ENCODE measurements around the gene PALM.
"Not testable (repeated sequence)": the region's sequence is repeated elsewhere in the genome, so short reads cannot be mapped to it uniquely, and the experiment has no call there.

PALM gene

GRCh38 chr19:709196-709964, 645 bp downstream of the PALM start:
- DNase-seq: no peak

DNA sequence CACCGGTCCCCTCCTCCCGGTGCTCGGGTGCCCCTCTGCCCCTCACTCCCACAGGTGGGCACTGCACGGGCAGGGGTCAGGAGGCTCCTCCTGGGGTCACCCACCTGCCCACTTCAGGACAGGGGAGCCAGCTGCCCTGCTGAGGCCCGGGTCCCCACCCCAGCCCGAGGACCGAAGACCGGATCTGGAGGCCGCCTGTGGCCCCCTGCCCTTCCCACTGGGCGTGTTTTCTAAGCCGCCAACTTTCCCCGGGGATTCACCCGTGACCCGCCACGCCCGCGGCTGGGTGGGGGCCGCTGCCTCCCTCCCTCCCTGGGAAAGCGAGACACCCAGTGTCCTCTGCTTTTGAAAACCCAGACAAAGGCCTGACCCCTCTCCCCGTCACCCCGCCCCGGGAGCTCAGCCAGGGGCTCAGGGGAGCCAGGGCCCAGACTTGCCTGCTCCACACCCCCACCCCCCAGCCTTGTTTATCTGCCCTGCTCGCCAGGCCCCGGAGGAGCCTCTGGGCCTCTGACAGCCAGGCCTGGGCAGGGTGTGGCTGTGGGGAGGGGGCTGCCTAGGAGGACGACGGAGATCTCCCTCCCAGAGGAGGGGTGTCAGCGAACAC, 1.3 kb downstream of the PALM start:
- peak; percentile 48 for DNase-seq

DNA sequence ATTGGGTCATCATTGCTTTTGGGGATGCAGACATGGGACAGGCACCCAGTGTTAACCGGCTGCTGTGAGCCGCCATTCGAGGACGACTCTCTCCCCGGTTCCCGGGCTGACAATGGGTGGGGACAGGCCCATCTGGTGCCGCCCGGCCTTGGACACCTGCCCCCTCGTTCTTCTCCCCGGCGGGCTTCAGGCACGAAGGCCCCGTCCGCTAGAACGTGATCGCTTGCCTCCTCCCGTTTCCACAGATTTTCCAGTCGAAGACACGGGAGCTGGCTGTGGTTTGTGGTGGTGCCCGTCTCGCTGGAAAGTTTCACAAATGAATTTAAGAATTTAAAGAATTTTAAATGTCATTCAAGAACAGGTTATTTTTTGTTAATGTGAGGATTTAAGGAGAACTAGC, 2.0 kb downstream of the PALM start:
- DNase-seq: no peak

DNA sequence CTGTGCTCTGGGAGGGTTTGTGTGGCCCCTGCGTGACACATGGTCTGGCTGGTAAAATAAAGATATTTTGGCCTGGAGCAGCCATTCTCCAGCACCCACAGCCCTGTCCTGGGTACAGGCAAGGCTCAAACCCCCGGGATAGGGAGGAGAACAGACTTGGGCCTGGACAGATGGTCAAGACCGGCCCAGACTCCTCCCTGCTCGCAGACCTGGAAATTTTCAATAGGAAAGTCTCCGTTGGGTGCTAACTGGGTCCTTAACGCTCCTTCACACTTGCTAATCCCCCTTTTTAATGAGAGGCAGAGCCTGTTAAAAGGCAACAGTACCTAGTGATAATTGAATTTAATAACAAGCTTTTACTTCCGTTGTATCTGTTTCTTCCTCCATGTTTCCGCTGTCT, 2.5 kb downstream of the PALM start:
- DNase-seq: no peak

DNA sequence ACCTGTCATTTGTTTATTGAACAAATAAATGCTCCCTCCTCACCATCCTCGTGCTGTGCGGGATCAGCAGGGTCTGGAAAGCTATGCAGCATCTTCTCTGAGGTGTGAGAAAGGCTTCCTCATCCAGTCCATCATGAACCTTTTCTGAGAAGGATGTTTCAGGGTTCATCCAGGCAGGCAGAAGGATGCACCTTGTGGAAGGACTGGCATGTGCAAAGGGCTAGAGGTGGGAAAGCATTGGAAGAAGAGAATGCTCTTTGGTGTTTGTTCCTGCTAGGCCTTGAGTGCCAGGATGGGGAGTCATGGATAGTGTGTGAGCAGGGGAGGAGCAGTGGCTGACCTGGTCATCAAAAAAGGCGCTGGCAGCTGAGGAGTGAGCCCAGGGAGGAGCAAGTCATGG, 6.6 kb downstream of the PALM start:
- DNase-seq: no peak

GRCh38 chr19:718251-718951, 9.7 kb downstream of the PALM start:
- peak; percentile 22 for DNase-seq

DNA sequence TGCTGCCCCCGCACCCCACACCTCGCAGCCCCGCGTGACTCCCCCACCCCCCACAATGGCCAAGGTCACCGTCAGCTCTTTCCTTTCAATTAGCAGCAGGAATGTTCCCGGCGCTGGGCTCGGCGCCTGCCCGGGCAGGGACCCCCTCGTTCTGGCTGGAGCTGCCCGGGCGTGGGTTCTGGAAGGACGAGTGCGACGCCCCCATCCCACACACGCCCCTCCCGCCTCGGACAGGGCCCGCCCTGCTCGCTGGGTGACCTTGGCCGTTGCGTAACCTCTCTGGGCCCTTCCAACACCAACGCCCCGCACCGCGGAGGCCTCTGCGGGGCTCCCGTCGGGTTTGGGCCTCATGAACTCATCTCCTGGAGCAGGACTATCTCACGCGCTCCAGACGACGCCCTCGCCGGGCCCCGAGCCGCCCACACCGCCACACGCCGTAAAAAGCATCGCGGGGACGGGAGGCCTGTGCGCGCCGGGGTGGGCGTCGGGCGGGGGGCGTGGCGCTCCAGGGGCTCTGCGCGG, 10.3 kb downstream of the PALM start:
- DNase-seq: peak; percentile 65

DNA sequence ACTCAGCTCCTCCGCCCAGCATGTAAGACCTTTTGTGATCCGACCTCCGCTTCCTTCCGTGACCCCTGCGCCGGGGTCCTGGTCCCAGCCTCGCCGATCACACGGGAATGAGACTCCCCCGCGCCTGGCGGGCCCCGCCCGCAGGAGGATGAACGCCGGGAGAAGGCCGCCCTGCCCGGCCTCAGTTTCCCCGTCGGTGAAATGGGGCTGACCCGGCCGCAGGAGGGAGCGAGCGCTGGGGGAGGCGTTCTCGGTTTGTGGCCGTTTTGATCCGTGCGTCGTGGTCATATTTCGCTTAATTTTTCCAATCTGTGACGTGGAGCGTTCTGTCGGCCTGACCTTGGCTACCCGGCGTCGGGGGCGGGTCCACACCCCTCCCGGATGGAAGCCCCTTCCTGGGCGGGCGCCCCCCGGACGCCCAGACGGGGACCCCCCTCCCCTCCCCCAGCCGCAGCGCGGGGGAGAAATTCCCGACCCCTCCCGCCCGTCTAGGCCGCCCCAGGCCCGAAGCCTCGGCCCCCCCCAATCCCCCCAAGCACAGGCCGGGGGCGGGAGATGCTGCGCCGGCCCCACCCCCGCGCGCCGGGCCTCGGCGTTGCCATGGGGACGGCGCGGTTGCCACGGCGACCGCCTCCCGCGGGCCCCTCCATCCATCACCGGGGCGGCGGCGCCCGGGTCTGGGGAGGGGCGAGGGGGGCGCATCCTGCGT, 11.1 kb downstream of the PALM start:
- peak; percentile 59 for DNase-seq

DNA sequence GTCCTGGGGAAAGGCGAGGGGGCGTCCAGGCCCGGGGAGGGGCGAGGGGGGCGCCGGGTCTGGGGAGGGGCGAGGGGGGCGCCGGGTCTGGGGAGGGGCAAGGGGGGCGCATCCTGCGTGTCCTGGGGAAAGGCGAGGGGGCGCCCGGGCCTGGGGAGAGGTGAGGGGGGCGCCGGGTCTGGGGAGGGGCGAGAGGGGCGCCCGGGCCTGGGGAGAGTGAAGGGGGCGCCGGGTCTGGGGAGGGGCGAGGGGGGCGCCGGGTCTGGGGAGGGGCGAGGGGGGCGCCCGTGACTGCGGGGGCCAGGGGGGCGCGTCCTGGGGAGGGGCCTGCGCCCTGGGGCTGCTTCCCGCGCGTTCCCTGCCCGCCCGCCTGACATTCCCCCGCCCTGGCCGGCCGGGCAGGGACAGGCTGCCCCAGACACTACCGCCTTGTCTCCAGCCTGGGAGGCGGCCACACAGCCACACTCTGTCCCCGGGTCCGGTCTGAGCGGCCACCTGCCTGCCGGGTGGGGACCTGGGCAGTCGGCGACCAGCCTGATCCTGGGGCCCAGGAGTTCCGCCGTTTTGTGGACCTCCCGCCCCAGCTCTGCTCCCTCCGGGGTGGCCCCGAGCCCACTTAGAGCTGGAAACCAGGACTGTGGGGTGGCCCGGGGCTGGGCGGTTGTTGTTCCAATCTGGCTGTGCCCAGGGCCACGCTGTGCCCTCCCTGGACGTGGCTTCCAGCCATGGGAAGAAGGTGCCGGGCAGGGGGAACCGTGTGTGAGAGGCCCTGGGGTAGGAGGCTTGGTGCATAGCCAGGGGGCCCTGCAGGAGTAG, 11.8 kb downstream of the PALM start:
- peak; percentile 75 for DNase-seq

DNA sequence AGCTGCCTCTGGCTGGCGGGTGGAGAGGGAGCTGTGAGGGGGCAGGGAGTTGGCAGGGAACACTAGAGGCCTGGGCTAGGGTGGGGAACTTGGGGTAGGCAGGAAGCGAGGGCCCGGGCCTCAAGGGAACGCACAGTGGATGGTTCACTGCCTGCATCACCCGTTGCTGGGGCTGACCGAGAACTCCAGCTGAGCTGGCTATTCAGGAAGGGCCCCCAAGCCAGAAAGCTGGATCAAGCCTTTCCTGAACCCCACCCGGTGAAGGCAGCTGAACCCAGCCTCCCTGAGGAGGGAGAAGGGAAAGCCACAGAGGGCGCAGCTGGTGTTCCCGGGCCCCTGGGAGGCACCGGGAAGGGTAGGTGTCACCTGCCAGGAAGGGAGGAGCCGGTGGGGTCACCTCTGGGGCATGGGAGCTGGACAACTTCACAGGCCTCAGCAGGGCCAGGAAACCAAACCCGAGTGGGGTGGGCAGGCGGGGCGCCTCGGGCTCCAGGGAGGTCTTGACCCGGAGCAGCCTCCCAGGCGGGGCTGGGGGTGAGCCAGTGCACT, 13.9 kb downstream of the PALM start:
- no peak for DNase-seq

- DNase-seq: no peak
These were observed 14.5 kb downstream of the PALM start for GRCh38 chr19:723247-723646.

- DNase-seq: no peak
These were observed 15.0 kb downstream of the PALM start for GRCh38 chr19:723714-724113.

- DNase-seq: no peak
These were observed 16.8 kb downstream of the PALM start for GRCh38 chr19:725461-726089.

- no peak for DNase-seq
These were observed 18.5 kb downstream of the PALM start for GRCh38 chr19:726993-727956.

- DNase-seq: no peak
These were observed 19.3 kb downstream of the PALM start for GRCh38 chr19:728011-728410.

GRCh38 chr19:729564-729963, 20.8 kb downstream of the PALM start:
- DNase-seq: not testable (repeated sequence)

- DNase-seq: no peak
These were observed 21.4 kb downstream of the PALM start for GRCh38 chr19:729965-730668.

GRCh38 chr19:731000-731399, 22.3 kb downstream of the PALM start:
- no peak for DNase-seq

All from midbrain (tissue), 1 donor.